ENCODE results near the gene NUCKS1. TPM values are rescaled to one million over a fixed set of nuclear protein-coding genes. Genes with fewer than 3 reads are reported as not detected.

NUCKS1 gene
- total RNA-seq, 2 donors from 2014 or later: 192 to 257 TPM

DNA sequence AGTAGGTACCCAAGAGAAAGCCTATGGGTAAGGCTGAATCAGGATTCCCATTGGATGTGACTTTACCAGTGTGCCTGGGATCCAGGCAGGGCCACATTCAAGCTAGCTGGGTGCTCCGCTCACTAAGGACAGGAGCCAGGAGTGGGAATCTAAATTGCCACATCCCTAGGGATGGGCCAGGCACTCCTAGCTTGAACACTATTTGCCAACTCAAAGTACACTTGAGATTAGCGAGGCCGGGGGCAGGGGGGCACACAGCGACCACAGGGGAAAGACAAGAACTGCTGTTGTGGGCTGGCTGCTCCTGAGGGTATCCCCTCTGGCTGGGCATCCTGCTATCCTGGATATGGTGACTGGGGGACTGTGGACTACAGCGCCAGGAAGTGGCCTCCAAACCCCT, 74.0 kb downstream of the NUCKS1 start:
- H3K4me1 Mint-ChIP-seq (ENCODE audit: low read depth): peaks cover 12% of the 10 kb centered on the region

DNA sequence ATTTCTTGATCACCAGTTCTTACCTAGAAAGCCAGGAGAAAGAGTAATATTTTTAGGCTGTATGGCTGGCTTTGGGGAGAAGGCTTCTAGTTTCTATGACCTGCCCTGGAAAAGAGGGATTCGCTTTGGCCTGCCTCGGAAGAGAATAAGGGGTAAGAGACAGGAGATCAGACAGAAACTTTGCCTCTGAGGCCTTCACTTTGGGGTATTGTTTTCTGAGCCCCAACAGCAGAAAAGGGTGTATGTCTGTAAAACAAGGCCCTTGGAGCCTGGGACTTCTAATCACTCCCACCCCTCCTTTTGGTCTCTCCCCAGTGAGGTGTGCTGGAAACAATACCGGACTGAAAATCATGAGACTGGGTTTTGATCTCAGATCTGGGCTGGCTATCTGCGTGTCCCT, 74.7 kb downstream of the NUCKS1 start:
- H3K36me3 Mint-ChIP-seq (ENCODE audit: insufficient read depth in 2 of 2): no peaks in the 10 kb centered on the region
- no peaks in the 10 kb centered on the region for H3K9me3 Mint-ChIP-seq
- no peak overlapping the region for H3K27ac Mint-ChIP-seq
- H3K4me3 Mint-ChIP-seq: no peak overlapping the region
- no peak for DNase-seq
- peaks cover 8% of the 10 kb centered on the region for H3K4me1 Mint-ChIP-seq (ENCODE audit: low read depth)
- ATAC-seq (replicated peaks in 1 of 2): no peak
- peaks cover 17% of the 10 kb centered on the region for H3K27me3 Mint-ChIP-seq (ENCODE audit: low read depth)

More for the DNA sequence above, 74.0 kb downstream of the NUCKS1 start:
- ATAC-seq (replicated peaks in 1 of 2) (no peak), DNase-seq (no peak)
- Mint-ChIP-seq H3K9me3 (no peaks in the 10 kb centered on the region), H3K27ac (no peak overlapping the region), H3K4me3 (no peak overlapping the region), H3K27me3 (ENCODE audit: low read depth) (peaks cover 22% of the 10 kb centered on the region), H3K36me3 (ENCODE audit: insufficient read depth in 2 of 2) (no peaks in the 10 kb centered on the region)

DNA sequence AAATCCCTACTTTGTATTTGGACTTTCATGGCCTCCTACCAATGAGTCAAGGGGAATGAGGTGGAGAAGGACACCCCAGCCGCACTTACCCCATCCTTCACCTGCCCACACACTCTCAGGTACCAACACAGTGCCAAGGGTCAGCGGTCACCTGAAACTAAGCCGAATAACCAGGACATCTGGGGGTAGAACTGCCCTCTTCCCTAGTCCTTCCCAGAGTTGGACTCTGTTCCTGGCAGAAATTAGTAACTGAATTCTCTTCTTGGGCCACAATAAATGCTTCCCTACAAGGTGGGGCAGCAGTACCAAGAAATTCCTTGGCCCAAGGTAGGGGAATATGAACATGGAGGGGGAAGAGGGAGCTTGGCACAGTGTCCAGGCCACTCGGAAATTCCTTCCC, 77.0 kb downstream of the NUCKS1 start:
- peaks cover 8% of the 10 kb centered on the region for H3K4me1 Mint-ChIP-seq (ENCODE audit: low read depth)
- H3K27me3 Mint-ChIP-seq (ENCODE audit: low read depth): peaks cover 18% of the 10 kb centered on the region
- no peaks in the 10 kb centered on the region for H3K9me3 Mint-ChIP-seq
- H3K27ac Mint-ChIP-seq: no peak overlapping the region
- H3K36me3 Mint-ChIP-seq (ENCODE audit: insufficient read depth in 2 of 2): no peaks in the 10 kb centered on the region
- DNase-seq: no peak
- H3K4me3 Mint-ChIP-seq: no peak overlapping the region
- no peak for ATAC-seq (replicated peaks in 1 of 2)

DNA sequence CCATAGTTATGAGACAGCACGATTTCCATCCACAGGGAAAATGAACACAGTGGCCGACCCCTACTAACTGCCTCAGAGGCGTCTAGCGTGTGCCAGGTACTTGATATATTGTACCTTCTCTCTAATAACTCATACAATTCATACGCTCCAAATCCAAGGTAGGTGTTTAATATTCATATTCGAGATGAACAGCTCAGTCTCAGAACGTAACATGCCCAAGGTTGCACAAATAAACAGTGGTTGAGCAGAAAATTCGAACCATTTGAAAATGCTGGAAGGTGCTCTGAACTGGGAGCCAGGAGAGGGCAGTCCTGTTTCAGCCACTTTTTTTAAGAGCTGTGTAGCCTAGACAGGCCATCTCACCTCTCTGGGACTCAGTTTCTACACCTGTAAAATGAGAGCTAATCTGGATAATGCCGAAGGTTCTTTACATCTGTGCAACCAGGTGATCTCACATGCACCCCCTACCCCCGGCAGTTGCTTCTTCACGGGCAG, 77.5 kb downstream of the NUCKS1 start:
- peaks cover 19% of the 10 kb centered on the region for H3K27me3 Mint-ChIP-seq (ENCODE audit: low read depth)
- no peaks in the 10 kb centered on the region for H3K9me3 Mint-ChIP-seq
- H3K4me3 Mint-ChIP-seq: no peak overlapping the region
- H3K4me1 Mint-ChIP-seq (ENCODE audit: low read depth): peaks cover 8% of the 10 kb centered on the region
- no peak overlapping the region for H3K27ac Mint-ChIP-seq
- DNase-seq: no peak
- H3K36me3 Mint-ChIP-seq (ENCODE audit: insufficient read depth in 2 of 2): no peaks in the 10 kb centered on the region
- ATAC-seq (replicated peaks in 1 of 2): no peak

DNA sequence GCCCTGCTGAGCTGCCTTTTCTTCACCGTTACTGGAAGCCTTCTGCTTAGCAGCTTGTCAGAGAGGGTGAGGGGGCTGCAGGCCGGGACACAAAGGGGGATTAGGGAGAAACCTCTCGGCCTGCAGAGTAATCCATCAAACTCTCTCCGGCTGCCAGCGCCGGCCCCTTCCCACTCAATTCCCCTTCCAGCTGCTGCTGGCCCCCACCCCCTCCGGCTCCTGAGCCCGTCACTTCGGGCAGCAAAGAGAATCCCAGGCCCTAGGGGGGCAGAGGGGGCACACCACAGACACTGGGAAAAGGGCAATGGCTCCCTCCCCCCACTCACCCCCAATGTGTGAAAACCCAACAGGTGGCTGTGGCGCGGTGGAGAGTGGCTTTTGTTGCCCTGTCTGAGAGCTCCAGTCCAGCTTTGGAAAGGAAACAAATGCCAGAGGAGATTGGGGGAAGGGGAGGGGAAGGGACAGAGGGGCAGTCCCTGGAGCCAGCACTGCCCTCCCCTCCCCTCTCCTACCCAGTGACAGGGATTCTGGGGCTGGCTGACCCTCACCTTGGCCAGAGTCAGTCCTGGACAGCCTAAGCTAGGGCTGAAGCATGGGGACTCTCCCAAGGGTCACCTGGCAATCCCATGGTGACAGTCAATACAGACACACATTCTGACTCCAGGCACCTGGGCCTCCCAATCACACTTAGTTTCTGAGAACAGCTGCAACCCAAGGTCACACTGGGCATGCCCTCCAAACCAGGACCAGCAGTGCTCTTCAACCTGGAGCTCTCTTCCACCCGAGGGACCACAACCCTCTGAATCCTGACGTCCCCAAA, 79.2 kb downstream of the NUCKS1 start:
- H3K9me3 Mint-ChIP-seq: no peaks in the 10 kb centered on the region
- H3K4me1 Mint-ChIP-seq (ENCODE audit: low read depth): peaks cover 8% of the 10 kb centered on the region
- H3K4me3 Mint-ChIP-seq: no peak overlapping the region
- H3K27me3 Mint-ChIP-seq (ENCODE audit: low read depth): peaks cover 19% of the 10 kb centered on the region
- ATAC-seq (replicated peaks in 1 of 2) (no peak), DNase-seq (no peak)
- H3K27ac Mint-ChIP-seq: no peak overlapping the region
- no peaks in the 10 kb centered on the region for H3K36me3 Mint-ChIP-seq (ENCODE audit: insufficient read depth in 2 of 2)

DNA sequence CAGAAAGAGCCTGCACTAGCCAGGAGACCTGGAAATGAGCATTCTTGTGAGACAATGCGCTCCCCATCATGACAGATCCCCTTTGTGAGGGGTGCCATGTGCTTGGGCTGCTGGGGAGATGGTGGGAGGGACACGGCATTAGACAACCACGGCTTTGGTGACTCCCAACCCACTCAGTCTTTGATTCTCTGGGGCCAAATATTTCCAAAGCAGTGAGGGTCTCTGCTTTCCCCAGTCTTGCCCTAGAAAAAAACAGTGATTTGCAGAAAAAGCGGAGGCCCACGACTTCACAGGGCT, 79.9 kb downstream of the NUCKS1 start:
- ATAC-seq (replicated peaks in 1 of 2): no peak
- H3K27ac Mint-ChIP-seq: no peak overlapping the region
- H3K4me3 Mint-ChIP-seq: no peak overlapping the region
- H3K9me3 Mint-ChIP-seq: no peaks in the 10 kb centered on the region
- H3K27me3 Mint-ChIP-seq (ENCODE audit: low read depth): peaks cover 19% of the 10 kb centered on the region
- DNase-seq: no peak
- no peaks in the 10 kb centered on the region for H3K36me3 Mint-ChIP-seq (ENCODE audit: insufficient read depth in 2 of 2)
- H3K4me1 Mint-ChIP-seq (ENCODE audit: low read depth): peaks cover 8% of the 10 kb centered on the region

DNA sequence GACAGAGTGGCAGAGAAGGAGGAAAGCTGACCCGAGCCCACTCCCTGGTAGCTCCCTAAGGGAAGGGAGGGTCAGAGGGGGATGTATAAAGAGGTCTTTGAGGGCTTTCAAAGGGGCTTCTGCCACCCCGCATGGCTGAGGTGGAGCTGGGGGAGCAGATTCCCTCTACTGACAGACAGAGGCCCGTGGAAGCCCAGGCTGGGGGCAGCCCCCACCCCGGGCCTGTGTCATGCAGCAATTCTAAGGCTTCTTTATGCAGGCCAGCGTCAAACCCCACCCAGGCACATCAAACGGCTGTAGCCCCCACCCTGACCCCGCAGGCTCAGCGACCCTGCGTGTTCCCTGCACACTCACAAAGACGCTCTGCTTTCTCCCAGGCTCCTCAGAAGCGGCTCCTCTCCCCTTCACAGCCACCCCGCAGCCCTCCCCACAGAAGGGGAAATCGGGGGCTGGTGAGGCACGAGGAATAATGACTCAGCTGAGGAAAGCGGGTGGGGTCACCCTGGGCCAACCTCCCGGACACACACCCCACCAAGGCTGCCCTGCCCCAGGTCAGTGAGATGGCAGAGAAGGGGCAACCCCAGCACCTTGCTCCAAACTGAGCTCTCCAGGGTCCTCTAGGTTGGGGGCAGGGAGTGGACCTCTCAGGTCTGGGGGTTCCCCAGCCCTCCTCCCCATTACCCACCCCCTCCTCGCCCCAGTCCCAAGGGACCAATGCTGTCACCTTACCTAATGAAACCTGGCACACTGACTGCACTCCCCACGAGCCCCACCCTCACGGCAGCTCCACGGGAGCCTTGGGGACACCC, 80.4 kb downstream of the NUCKS1 start:
- ATAC-seq (replicated peaks in 1 of 2): peak; percentile 23 to 40
- no peak for DNase-seq
- H3K27ac Mint-ChIP-seq: no peak overlapping the region
- peaks cover 8% of the 10 kb centered on the region for H3K4me1 Mint-ChIP-seq (ENCODE audit: low read depth)
- H3K9me3 Mint-ChIP-seq: no peaks in the 10 kb centered on the region
- H3K27me3 Mint-ChIP-seq (ENCODE audit: low read depth): peaks cover 19% of the 10 kb centered on the region
- H3K36me3 Mint-ChIP-seq (ENCODE audit: insufficient read depth in 2 of 2): no peaks in the 10 kb centered on the region
- no peak overlapping the region for H3K4me3 Mint-ChIP-seq

DNA sequence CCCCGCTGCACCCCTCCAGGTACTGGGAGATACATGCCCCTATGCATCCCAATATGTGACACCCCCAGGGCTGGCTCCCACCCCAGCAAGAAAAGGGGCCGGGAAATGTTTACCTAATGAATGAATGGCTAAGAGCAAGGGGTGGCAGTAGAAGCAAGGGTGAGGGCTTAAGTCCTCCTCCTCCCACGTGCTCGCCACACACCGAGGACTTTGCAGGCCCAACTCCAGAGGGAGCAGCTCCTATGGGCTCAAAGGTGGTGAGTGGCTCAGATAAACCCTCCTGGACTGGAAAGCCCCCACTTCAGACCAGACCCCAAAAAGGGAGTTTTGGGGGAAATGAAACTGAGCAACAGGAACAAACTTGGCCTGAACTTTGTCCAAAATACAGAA, 81.0 kb downstream of the NUCKS1 start:
- Mint-ChIP-seq H3K4me3 (no peak overlapping the region), H3K36me3 (ENCODE audit: insufficient read depth in 2 of 2) (no peaks in the 10 kb centered on the region), H3K4me1 (ENCODE audit: low read depth) (peaks cover 8% of the 10 kb centered on the region), H3K27ac (no peak overlapping the region), H3K27me3 (ENCODE audit: low read depth) (peaks cover 19% of the 10 kb centered on the region), H3K9me3 (no peaks in the 10 kb centered on the region)
- DNase-seq (no peak), ATAC-seq (replicated peaks in 1 of 2) (no peak)

DNA sequence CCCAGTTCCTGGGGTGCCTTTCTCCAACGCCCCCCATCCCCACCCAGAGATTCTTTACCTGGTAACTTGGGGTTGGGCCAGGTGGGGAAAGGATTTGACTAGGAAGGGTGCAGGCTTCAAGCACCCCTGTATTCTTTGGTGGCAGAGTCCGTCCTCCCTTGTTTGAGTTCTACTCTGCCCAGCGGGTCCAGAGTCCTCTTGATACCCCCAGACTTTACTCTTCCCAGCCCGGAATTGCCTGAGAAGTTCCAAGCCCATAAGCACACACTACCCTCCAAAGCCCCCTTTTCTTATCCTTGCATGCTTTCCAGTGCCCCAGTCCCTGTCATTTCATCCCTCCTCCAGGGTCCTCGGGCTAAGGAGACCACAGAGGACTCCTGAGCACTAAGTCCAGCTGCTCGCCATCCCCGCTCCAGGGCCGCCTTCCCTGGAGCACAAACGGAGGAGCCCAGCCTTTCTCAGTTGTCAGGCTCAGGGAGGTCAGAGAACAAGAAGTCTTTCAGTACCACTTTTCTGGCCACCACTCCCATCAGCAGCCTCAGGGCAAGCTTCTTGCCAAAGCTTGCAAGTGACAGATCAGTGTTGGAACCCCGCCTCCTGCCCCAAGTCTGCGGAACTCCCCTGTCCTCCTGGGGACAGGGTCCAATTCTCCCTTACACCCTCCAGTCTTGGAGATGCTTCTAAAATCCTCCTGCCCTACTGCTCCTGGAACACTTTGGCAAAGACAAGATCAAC, 81.9 kb downstream of the NUCKS1 start:
- DNase-seq (no peak), ATAC-seq (replicated peaks in 1 of 2) (no peak)
- H3K4me1 Mint-ChIP-seq (ENCODE audit: low read depth): peaks cover 8% of the 10 kb centered on the region
- no peaks in the 10 kb centered on the region for H3K9me3 Mint-ChIP-seq
- H3K27me3 Mint-ChIP-seq (ENCODE audit: low read depth): peaks cover 19% of the 10 kb centered on the region
- no peak overlapping the region for H3K27ac Mint-ChIP-seq
- no peaks in the 10 kb centered on the region for H3K36me3 Mint-ChIP-seq (ENCODE audit: insufficient read depth in 2 of 2)
- no peak overlapping the region for H3K4me3 Mint-ChIP-seq

DNA sequence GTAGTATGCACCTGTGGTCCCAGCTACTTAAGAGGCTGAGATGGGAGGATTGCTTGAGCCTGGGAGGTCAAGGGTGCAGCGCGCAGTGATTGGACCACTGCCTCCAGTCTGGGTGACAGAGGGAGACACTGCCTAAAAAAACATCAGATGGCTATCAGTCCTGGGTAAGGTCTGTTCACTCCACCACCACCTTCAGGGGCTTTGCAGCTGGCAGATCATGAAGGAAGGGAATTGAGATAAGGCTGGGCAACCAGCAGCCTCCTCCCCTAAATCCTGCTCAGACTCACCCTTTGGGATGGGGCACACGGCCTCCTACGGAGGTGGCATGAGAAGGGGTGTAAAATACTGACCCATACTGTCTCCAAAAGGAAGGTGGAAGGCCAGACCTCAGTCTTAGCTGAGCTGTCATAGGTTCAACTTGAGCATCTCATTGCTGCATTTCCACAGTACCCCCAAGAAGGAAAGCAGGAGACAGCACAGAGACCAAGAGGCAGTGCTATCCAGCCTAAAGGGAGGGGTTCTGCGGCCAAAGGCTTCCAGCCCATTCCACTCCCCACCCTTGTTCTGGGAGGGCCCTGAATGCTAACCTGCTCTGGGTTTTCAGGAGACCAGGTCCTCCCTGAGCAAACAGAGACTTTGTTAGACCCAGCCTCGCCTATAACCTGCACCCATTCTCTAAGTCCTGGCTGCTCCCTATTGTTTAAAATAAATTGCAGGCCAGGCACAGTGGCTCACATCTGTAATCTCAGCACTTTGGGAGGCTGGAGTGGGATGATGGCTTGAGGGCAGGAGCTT, 83.4 kb downstream of the NUCKS1 start:
- no peaks in the 10 kb centered on the region for H3K9me3 Mint-ChIP-seq
- peaks cover 11% of the 10 kb centered on the region for H3K27me3 Mint-ChIP-seq (ENCODE audit: low read depth)
- H3K27ac Mint-ChIP-seq: no peak overlapping the region
- ATAC-seq (replicated peaks in 1 of 2) (no peak), DNase-seq (no peak)
- no peak overlapping the region for H3K4me3 Mint-ChIP-seq
- H3K36me3 Mint-ChIP-seq (ENCODE audit: insufficient read depth in 2 of 2): no peaks in the 10 kb centered on the region
- H3K4me1 Mint-ChIP-seq (ENCODE audit: low read depth): peaks cover 8% of the 10 kb centered on the region

DNA sequence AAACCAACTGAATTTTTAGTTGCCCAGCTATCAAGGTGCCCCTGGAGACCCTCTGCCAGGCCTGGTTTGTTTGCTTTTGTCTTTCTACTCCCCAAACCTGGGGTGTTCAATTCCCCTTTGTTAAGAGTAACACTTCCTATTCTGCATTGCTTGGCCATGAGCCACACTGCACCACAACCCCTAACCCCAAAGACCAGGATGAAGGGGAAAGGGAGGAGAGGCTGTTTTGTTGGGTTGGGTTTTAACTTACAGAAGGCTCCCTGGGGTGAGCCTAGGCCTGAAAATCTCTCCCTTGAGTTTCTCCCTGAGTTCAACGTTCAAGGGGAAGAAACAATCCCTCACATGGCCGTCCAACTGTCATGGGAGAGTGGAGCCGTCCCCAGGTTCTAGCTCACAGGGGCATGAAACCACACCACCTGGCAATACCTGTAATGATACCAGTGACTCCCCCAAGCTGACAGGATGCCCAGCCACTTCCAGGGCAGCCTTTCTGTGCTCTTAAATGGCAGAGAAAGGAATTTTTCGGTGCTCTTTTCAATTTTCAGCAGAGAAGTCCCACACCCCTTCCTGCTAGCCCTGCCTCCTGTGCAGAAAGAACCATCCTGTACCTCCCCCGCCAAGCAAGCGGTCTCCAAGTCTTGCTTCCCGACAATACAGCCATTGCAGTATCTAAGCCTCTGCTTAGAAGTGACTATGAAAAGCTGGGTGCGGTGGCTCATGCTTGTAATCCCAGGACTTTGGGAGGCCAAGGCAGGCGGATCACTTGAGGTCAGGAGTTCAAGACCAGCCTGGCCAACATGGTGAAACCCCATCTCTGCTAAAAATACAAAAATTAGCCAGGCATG, 84.6 kb downstream of the NUCKS1 start:
- Mint-ChIP-seq H3K9me3 (no peaks in the 10 kb centered on the region), H3K27me3 (ENCODE audit: low read depth) (peaks cover 9% of the 10 kb centered on the region), H3K4me1 (ENCODE audit: low read depth) (peaks cover 8% of the 10 kb centered on the region), H3K27ac (no peak overlapping the region), H3K36me3 (ENCODE audit: insufficient read depth in 2 of 2) (no peaks in the 10 kb centered on the region), H3K4me3 (no peak overlapping the region)
- no peak for ATAC-seq (replicated peaks in 1 of 2)
- DNase-seq: no peak

Measured in activated T-cell treated with anti-CD3 and anti-CD28 coated beads, Interleukin-2, amount 50 U/mL, for 72 hours (primary cell).